Measurements from ENCODE around the gene SNAP29.

DNA sequence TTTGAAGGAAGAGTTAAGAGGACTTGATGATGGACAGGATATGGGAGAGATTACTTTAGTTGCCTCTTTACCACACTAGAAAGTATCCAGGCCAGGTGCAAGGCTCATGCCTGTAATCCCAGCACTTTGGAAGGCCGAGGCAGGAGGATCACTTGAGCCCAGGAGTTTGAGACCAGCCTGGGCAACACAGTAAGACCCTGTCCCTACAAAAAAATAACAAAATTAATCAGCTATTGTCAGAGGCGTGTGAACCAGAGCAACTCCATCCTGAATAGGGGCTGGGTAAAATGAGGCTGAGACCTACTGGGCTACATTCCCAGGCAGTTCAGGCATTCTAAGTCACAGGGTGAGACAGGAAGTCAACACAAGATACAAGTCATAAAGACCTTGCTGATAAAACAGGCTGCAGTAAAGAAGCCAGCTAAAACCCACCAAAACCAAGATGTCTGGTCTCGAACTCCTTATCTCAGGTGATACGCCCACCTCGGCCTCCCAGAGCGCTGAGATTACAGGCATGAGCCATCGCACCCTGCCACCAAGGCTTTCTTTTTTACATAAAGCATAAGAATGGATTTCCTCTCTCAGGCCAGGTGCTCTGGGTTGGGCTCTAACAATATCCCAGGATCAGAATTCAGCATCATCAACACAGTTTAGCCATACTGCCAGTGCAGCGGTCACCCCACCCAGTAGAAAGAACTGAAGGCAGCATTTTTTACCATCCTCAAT lies 18.0 kb upstream of the SNAP29 start:
- no peak for TF ChIP-seq PPARA (CRISPR knock-in tag; IDR thresholded peaks at IDR 0.05; ENCODE audit: borderline replicate concordance)
- no peak for TF ChIP-seq ZNF8 (CRISPR knock-in tag; IDR thresholded peaks at IDR 0.05)
- TF ChIP-seq ARNTL (CRISPR knock-in tag; IDR thresholded peaks at IDR 0.05; ENCODE audit: borderline replicate concordance, low read depth): no peak
- TF ChIP-seq, protein P1, sequence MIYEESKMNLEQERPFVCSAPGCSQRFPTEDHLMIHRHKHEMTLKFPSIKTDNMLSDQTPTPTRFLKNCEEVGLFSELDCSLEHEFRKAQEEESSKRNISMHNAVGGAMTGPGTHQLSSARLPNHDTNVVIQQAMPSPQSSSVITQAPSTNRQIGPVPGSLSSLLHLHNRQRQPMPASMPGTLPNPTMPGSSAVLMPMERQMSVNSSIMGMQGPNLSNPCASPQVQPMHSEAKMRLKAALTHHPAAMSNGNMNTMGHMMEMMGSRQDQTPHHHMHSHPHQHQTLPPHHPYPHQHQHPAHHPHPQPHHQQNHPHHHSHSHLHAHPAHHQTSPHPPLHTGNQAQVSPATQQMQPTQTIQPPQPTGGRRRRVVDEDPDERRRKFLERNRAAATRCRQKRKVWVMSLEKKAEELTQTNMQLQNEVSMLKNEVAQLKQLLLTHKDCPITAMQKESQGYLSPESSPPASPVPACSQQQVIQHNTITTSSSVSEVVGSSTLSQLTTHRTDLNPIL (CRISPR knock-in tag; IDR thresholded peaks at IDR 0.05; ENCODE audit: low read depth): no peak
